A673 (cell line): ENCODE results near the gene TTC7B. TPM values are rescaled to one million over a fixed set of nuclear protein-coding genes. Genes with fewer than 3 reads are reported as not detected.

Experiments used
- Bru-seq: library from RNA; stranded (reverse); fragments of 400-500 nt; gene quantifications from one replicate; lab custom pipeline; 2021; lab: Mats Ljungman, UMichigan
- BruChase-seq, 2 experiments: library from RNA; stranded (reverse); fragments of 400-500 nt; gene quantifications; one replicate each; lab custom pipeline; 2021; lab: Mats Ljungman, UMichigan
- BruUV-seq: library from RNA; stranded (reverse); fragments of 400-500 nt; replicated peaks from 2 replicates; lab custom pipeline; 2021; lab: Mats Ljungman, UMichigan
- CTCF ChIA-PET: fragments of 300-600 bp; sonication (Branson Sonifier 250); formaldehyde crosslinking; loops from one replicate; lab custom pipeline; 2022; ENCODE audit warnings: antibody characterized with exemption; lab: Charles Lee
- POLR2A ChIA-PET: fragments of 300-600 bp; sonication (Branson Sonifier 250); formaldehyde crosslinking; loops from one replicate; lab custom pipeline; 2022; ENCODE audit warnings: antibody characterized with exemption; ENCODE audit not compliant: low non-redundant PET; lab: Charles Lee
- DNase-seq: peaks from one replicate; pipeline ENCODE4 v3.0.0-alpha.2; 2015; ENCODE audit warnings: low spot score
- H3K27ac ChIP-seq: fragments of 200-600 bp; sonication (generic); 2 replicates; pipeline ENCODE4 v1.5.1; 2016; ENCODE audit warnings: mixed run types, low read depth, mild to moderate bottlenecking, mixed read lengths, antibody characterized with exemption, low read length; ENCODE audit not compliant: poor library complexity, severe bottlenecking
- H3K27me3 ChIP-seq: fragments of 200-600 bp; sonication (generic); replicated peaks from 2 replicates; pipeline ENCODE4 v1.6.1; 2017; ENCODE audit warnings: mixed run types, low read depth, mild to moderate bottlenecking, mixed read lengths, antibody characterized with exemption, low read length; ENCODE audit not compliant: insufficient read depth, poor library complexity
- H3K36me3 ChIP-seq: fragments of 200-600 bp; sonication (generic); 2 replicates; pipeline ENCODE4 v1.6.1; 2016; ENCODE audit warnings: mixed run types, mild to moderate bottlenecking, mixed read lengths, antibody characterized with exemption, low read length; ENCODE audit not compliant: insufficient read depth, poor library complexity, severe bottlenecking
- H3K4me1 ChIP-seq: fragments of 200-600 bp; sonication (generic); 2 replicates; pipeline ENCODE4 v1.6.1; 2017; ENCODE audit warnings: mixed run types, mild to moderate bottlenecking, mixed read lengths, antibody characterized with exemption, low read length; ENCODE audit not compliant: insufficient read depth, poor library complexity, severe bottlenecking
- H3K4me3 ChIP-seq: fragments of 200-600 bp; sonication (generic); 2 replicates; pipeline ENCODE4 v1.5.1; 2016; ENCODE audit warnings: low read depth, mixed run types, mild to moderate bottlenecking, mixed read lengths, low read length; ENCODE audit not compliant: poor library complexity, severe bottlenecking
- H3K9me3 ChIP-seq: fragments of 200-600 bp; sonication (generic); 2 replicates; pipeline ENCODE4 v1.6.1; 2016; ENCODE audit warnings: mixed run types, low read depth, mild to moderate bottlenecking, mixed read lengths, antibody characterized with exemption, low read length; ENCODE audit not compliant: poor library complexity, severe bottlenecking
- EZH2 ChIP-seq: fragments of 200-600 bp; sonication (generic); IDR thresholded peaks from 2 replicates; pipeline ENCODE4 v1.6.1; 2017; ENCODE audit warnings: borderline replicate concordance, low read depth, mild to moderate bottlenecking, mixed read lengths, antibody characterized with exemption, low read length; ENCODE audit not compliant: poor library complexity, severe bottlenecking
- intact Hi-C: fragments of 100-400 bp; cut with micrococcal nuclease; formaldehyde crosslinking; loops from one replicate; pipeline ENCODE4 v1.10.0; 2022; ENCODE audit not compliant: unreplicated experiment
- long read RNA-seq: library from polyadenylated mRNA; stranded (forward); transcript quantifications from one replicate; pipeline ENCODE4 v2.0.0, GENCODE V29; 2022
- total RNA-seq: library from RNA; stranded (reverse); gene quantifications from 2 replicates; pipeline ENCODE4 v1.2.3, GENCODE V29; 2021
- TF ChIP-seq, protein P1 (sequence below): fragments of 300-800, 200-600 bp; sonication (generic); conservative IDR thresholded peaks from 2 replicates; pipeline ENCODE4 v1.5.1; 2017; ENCODE audit warnings: low read depth, mild to moderate bottlenecking, antibody characterized with exemption, low read length, moderate library complexity, mixed read lengths

The TTC7B gene, protein sequence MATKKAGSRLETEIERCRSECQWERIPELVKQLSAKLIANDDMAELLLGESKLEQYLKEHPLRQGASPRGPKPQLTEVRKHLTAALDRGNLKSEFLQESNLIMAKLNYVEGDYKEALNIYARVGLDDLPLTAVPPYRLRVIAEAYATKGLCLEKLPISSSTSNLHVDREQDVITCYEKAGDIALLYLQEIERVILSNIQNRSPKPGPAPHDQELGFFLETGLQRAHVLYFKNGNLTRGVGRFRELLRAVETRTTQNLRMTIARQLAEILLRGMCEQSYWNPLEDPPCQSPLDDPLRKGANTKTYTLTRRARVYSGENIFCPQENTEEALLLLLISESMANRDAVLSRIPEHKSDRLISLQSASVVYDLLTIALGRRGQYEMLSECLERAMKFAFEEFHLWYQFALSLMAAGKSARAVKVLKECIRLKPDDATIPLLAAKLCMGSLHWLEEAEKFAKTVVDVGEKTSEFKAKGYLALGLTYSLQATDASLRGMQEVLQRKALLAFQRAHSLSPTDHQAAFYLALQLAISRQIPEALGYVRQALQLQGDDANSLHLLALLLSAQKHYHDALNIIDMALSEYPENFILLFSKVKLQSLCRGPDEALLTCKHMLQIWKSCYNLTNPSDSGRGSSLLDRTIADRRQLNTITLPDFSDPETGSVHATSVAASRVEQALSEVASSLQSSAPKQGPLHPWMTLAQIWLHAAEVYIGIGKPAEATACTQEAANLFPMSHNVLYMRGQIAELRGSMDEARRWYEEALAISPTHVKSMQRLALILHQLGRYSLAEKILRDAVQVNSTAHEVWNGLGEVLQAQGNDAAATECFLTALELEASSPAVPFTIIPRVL
- 39.2 and 47.2 TPM in 2 replicates for total RNA-seq
- percentile 65 among the genes with signal in this experiment for Bru-seq, nascent RNA
- percentile 59 among the genes with signal in this experiment for BruChase-seq, experiment 1, labeled RNA remaining after a 2-hour chase
- percentile 57 among the genes with signal in this experiment for BruChase-seq, experiment 2, labeled RNA remaining after a 6-hour chase
- long read RNA-seq, full-length matches to known transcripts = 15 of 26 reads
- long read RNA-seq, partial matches to known transcripts = 2 of 26 reads
- long read RNA-seq, other reads (novel, unspliced or antisense) = 9 of 26 reads

DNA sequence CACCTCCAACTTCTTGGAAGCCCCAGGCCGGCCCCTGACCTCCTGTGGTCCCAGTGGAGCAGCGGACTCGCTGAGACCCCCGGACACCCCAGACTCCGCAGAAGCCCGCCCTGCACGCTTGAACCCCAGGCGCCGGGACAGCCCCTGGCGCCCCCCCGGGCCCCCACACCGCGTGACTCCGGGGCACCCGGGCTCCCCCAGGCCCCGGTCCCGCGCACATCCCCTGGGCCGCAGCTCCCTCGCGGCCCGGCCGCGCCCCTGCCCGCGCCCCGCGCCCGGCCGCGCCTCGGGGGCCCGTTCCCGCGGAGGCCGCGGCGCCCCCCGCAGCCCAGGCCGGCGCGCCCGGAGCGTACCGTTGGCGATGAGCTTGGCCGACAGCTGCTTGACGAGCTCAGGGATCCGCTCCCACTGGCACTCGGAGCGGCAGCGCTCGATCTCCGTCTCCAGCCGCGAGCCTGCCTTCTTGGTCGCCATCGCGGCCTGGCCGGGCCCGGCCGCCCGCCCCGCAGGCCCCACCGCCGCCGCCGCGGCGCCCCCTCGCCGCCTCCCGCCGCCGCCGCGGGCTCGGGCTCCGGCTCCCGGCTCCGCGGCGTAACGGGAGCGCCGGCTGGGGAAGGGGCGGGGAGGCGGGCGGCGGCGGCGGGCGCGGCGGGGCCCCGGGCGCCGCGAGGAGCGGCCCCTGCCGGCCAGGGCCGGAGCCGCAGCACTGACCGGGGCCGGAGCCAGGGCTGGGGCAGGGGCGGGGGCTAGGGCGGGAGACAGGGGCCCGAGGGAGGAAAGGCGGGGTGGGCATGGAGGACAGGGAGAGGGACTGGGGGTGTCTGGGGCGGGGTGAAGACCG lies at the start of gene TTC7B:
TTC7B (minus strand) TSS at position 609 of the 841 bp plus-strand sequence; CDS start at position 474, 135 bp downstream.
- H3K36me3 ChIP-seq = no peaks in the 10 kb centered on the region
- H3K27me3 ChIP-seq = no peaks in the 10 kb centered on the region
- TF ChIP-seq, protein P1, sequence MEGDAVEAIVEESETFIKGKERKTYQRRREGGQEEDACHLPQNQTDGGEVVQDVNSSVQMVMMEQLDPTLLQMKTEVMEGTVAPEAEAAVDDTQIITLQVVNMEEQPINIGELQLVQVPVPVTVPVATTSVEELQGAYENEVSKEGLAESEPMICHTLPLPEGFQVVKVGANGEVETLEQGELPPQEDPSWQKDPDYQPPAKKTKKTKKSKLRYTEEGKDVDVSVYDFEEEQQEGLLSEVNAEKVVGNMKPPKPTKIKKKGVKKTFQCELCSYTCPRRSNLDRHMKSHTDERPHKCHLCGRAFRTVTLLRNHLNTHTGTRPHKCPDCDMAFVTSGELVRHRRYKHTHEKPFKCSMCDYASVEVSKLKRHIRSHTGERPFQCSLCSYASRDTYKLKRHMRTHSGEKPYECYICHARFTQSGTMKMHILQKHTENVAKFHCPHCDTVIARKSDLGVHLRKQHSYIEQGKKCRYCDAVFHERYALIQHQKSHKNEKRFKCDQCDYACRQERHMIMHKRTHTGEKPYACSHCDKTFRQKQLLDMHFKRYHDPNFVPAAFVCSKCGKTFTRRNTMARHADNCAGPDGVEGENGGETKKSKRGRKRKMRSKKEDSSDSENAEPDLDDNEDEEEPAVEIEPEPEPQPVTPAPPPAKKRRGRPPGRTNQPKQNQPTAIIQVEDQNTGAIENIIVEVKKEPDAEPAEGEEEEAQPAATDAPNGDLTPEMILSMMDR = peak; percentile 29; the same call in 1 of the 2 replicates
- TF ChIP-seq EZH2 = no peak
- intact Hi-C loops = no loop called here
- H3K27ac ChIP-seq = peak within 1 kb of the TSS; percentile 70
- H3K9me3 ChIP-seq = no peaks in the 10 kb centered on the region
- DNase-seq = peak; percentile 56
- ChIA-PET POLR2A (no interaction called here), CTCF (interaction anchor here (0.5 kb wide), 1 partner anchor 117 kb away, joined by 3 read pairs; no protein-coding TSS in a partner anchor)
- H3K4me1 ChIP-seq = peaks cover 4% of the 10 kb centered on the region
- peak within 1 kb of the TSS; percentile 73 for H3K4me3 ChIP-seq
- no TSS peak for BruUV-seq

DNA sequence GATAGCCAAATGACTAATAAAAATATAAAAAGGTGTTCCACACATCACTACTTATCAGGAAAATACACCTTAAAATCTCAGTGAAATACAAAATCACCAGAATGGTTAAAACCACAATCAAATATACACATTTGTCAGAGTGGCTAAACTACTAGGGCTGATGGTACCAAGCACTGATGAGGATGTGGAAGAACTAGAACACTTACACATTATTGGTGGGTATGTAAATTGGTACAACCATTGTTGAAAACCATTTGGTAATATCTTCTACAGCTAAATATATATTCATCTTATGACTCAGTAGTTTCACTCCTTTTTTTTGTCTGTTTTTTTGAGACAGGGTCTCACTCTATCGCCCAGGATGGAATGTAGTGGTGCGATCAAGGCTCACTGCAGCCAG lies 48.5 kb upstream of the TTC7B start:
- no peak for DNase-seq
- intact Hi-C loops = no loop called here
- ChIA-PET POLR2A (no interaction called here), CTCF (no interaction called here)
- Histone ChIP-seq H3K27ac (no peak overlapping the region), H3K27me3 (no peaks in the 10 kb centered on the region), H3K36me3 (no peaks in the 10 kb centered on the region), H3K4me3 (no peak overlapping the region), H3K4me1 (no peaks in the 10 kb centered on the region), H3K9me3 (no peaks in the 10 kb centered on the region)
- no TSS peak for BruUV-seq
- TF ChIP-seq, protein P1 = no peak
- TF ChIP-seq EZH2 = no peak
